ENCODE results near the gene THOP1. TPM values are rescaled to one million over a fixed set of nuclear protein-coding genes. Genes with fewer than 3 reads are reported as not detected.

The THOP1 gene
- total RNA-seq, 1 experiment from 2014 or later, result 114 TPM

DNA sequence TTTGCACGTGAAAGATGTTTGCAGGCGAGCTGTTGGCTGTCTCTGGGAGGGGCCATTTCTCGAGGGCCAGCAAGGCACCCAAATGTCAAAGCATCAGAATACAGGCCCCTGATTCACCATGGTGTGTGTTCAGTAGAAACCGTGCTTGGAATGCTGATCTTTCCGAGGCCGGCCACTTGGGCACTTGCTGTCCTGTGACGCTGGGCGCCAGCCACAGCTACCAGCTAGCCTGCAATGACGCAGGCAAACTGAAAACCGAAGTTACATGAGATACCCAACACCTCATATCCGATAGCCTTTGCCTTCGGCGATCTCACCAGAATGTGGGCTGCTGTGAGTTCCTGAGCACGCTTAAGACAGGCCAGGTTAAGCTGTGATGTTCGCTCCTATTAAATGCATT lies 12.0 kb downstream of the THOP1 start:
- intact Hi-C loops (cut with micrococcal nuclease), result no loop called here
- DNase-seq (ENCODE audit: unreplicated experiment), result no peak
- peaks cover 38% of the 10 kb centered on the region for H3K36me3 Mint-ChIP-seq (ENCODE audit: insufficient read depth, unreplicated experiment)
- TF ChIP-seq, protein P1, sequence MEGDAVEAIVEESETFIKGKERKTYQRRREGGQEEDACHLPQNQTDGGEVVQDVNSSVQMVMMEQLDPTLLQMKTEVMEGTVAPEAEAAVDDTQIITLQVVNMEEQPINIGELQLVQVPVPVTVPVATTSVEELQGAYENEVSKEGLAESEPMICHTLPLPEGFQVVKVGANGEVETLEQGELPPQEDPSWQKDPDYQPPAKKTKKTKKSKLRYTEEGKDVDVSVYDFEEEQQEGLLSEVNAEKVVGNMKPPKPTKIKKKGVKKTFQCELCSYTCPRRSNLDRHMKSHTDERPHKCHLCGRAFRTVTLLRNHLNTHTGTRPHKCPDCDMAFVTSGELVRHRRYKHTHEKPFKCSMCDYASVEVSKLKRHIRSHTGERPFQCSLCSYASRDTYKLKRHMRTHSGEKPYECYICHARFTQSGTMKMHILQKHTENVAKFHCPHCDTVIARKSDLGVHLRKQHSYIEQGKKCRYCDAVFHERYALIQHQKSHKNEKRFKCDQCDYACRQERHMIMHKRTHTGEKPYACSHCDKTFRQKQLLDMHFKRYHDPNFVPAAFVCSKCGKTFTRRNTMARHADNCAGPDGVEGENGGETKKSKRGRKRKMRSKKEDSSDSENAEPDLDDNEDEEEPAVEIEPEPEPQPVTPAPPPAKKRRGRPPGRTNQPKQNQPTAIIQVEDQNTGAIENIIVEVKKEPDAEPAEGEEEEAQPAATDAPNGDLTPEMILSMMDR (IDR thresholded peaks at IDR 0.05; ENCODE audit: unreplicated experiment), result no peak
- no peaks in the 10 kb centered on the region for H3K4me1 Mint-ChIP-seq (ENCODE audit: insufficient read depth, unreplicated experiment)
- no TSS peak for BruUV-seq (replicated peaks)
- no peak overlapping the region for H3K27ac Mint-ChIP-seq (ENCODE audit: low read depth, unreplicated experiment)
- no peak overlapping the region for H3K4me3 Mint-ChIP-seq (ENCODE audit: unreplicated experiment)
- no peaks in the 10 kb centered on the region for H3K27me3 Mint-ChIP-seq (ENCODE audit: insufficient read depth, unreplicated experiment)
- H3K9me3 Mint-ChIP-seq (ENCODE audit: unreplicated experiment), result no peaks in the 10 kb centered on the region
- POLR2A ChIA-PET, result no interaction called here
- CTCF ChIA-PET, result interaction anchor here (0.5 to 0.6 kb wide), 2 partner anchors 74 to 160 kb away, joined by 3 read pairs; no protein-coding TSS in a partner anchor

- H3K9me3 Mint-ChIP-seq (ENCODE audit: unreplicated experiment), result no peaks in the 10 kb centered on the region
- TF ChIP-seq, protein P1 (IDR thresholded peaks at IDR 0.05; ENCODE audit: unreplicated experiment), result no peak
- H3K4me1 Mint-ChIP-seq (ENCODE audit: insufficient read depth, unreplicated experiment), result no peaks in the 10 kb centered on the region
- H3K4me3 Mint-ChIP-seq (ENCODE audit: unreplicated experiment), result no peak overlapping the region
- POLR2A ChIA-PET, result no interaction called here
- H3K36me3 Mint-ChIP-seq (ENCODE audit: insufficient read depth, unreplicated experiment), result peaks cover 42% of the 10 kb centered on the region
- no peaks in the 10 kb centered on the region for H3K27me3 Mint-ChIP-seq (ENCODE audit: insufficient read depth, unreplicated experiment)
- no peak for DNase-seq (ENCODE audit: unreplicated experiment)
- no peak overlapping the region for H3K27ac Mint-ChIP-seq (ENCODE audit: low read depth, unreplicated experiment)
- intact Hi-C loops (cut with micrococcal nuclease), result no loop called here
- CTCF ChIA-PET, result no interaction called here
- no TSS peak for BruUV-seq (replicated peaks)
These were observed 12.9 kb downstream of the THOP1 start for GRCh38 chr19:2798158-2798685.

DNA sequence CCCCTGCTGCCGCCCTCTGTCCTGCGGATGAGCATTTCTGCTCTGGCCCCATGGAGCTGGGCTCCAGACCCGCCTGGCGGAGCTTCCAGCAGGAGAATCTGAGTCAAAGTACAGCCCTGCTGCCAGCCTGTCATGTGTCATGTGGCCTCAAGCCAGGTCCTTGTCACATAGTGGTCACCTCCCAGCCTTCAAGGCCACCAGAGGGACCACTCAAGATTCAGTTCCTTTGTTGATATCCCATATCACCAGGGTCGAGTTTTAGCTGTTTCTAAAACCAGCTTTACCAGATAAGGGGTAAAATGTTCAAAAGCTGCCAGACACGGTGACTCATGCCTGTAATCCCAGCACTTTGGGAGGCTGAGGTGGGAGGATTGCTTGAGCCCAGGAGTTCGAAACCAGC lies 13.4 kb downstream of the THOP1 start:
- POLR2A ChIA-PET, result no interaction called here
- TF ChIP-seq, protein P1 (IDR thresholded peaks at IDR 0.05; ENCODE audit: unreplicated experiment), result no peak
- Mint-ChIP-seq H3K36me3 (ENCODE audit: insufficient read depth, unreplicated experiment) (peaks cover 44% of the 10 kb centered on the region), H3K9me3 (ENCODE audit: unreplicated experiment) (no peaks in the 10 kb centered on the region), H3K4me3 (ENCODE audit: unreplicated experiment) (no peak overlapping the region), H3K27me3 (ENCODE audit: insufficient read depth, unreplicated experiment) (no peaks in the 10 kb centered on the region), H3K4me1 (ENCODE audit: insufficient read depth, unreplicated experiment) (no peaks in the 10 kb centered on the region), H3K27ac (ENCODE audit: low read depth, unreplicated experiment) (no peak overlapping the region)
- no peak for DNase-seq (ENCODE audit: unreplicated experiment)
- intact Hi-C loops (cut with micrococcal nuclease), result no loop called here
- CTCF ChIA-PET, result no interaction called here
- no TSS peak for BruUV-seq (replicated peaks)

DNA sequence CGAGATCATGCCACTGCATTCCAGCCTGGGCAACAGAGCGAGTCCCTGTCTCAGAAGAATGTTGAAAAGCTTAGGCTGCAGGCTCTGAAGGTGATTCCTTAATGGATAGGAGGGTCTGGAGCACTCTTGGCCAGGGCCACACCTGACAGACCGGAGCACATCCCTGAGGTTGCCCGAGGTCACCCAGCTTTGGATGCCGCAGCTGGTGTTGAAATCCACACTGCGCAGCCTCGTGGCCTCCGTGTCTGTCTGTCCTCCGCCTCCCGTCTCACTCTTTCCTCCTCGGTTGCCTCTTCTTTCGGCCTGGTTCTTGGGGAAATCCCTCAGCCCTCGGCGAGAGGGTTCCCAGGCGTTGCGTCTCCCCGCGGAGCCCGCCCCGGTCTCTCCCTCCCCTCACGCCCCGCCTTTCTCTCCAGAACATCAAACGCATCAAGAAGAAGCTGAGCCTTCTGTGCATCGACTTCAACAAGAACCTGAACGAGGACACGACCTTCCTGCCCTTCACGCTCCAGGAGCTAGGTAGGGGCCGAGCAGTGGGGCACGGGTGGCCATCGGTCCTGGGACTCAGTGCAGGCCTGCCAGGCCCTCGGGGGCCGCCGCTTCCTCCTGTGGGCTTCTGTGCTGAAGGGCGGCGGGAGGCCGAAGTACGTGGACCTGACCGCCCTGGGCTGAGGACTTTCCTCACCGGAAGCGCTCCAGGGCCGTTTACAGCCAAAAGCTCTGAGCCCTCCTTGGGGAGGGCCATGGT lies 14.1 kb downstream of the THOP1 start:
- peaks cover 46% of the 10 kb centered on the region for H3K36me3 Mint-ChIP-seq (ENCODE audit: insufficient read depth, unreplicated experiment)
- ChIA-PET POLR2A (no interaction called here), CTCF (interaction anchor here (0.6 kb wide), 1 partner anchor 9 kb away, joined by 3 read pairs; no protein-coding TSS in a partner anchor)
- H3K4me1 Mint-ChIP-seq (ENCODE audit: insufficient read depth, unreplicated experiment), result no peaks in the 10 kb centered on the region
- H3K4me3 Mint-ChIP-seq (ENCODE audit: unreplicated experiment), result no peak overlapping the region
- no peak for DNase-seq (ENCODE audit: unreplicated experiment)
- H3K9me3 Mint-ChIP-seq (ENCODE audit: unreplicated experiment), result no peaks in the 10 kb centered on the region
- H3K27me3 Mint-ChIP-seq (ENCODE audit: insufficient read depth, unreplicated experiment), result no peaks in the 10 kb centered on the region
- intact Hi-C loops (cut with micrococcal nuclease), result no loop called here
- H3K27ac Mint-ChIP-seq (ENCODE audit: low read depth, unreplicated experiment), result no peak overlapping the region
- TF ChIP-seq, protein P1 (IDR thresholded peaks at IDR 0.05; ENCODE audit: unreplicated experiment), result no peak
- no TSS peak for BruUV-seq (replicated peaks)

Data from MCF 10A (cell line).